ENCODE results near the gene THEM5. TPM values are rescaled to one million over a fixed set of nuclear protein-coding genes. Genes with fewer than 3 reads are reported as not detected.
A peak's percentile ranks its signal among the peaks of the same experiment; 100 is the strongest.

Gene THEM5
- total and polyA plus RNA-seq, 7 experiments from 2014 or later = not detected

DNA sequence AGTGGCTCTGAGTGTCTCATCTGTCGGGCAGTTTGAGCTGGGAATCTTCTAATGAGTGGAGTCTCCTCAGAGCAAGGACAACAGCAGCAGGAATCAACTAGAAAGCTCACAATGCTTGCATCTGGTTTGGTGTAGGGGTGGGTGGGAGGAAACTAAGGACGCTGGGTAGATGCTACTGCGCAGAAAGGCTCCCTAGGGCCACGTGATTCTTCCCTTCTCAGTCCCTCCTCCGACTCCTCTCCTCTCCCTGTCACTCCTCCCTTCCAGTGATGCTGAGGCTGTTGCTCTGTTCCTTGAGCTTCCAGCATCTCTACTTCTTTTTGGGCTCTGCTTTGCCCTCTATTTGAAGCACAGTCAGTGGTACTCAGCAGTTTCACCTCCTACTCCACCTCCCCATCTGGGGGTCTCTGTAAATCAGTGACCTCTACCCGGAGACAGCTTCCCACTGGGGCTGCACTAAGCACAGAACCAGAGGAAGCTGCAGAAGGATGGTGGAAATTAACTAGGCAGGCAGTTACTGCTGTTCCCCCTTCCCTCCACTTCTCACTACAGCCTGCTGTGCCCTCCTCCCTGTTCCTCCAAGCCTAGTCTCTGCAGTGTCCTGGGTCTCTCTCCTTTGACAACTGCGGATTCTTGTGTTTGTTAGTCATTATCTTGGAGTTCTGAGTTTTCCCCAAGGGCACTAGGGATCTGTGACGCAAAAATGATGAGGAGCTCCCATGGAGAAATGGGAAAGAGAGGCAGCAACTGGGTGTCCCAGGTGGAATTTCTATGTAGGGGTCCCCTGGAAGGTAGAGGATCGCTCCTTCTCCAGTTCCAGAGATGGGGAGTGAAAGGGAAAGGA, 54.1 kb downstream of the THEM5 start:
- intact Hi-C loops (cut with micrococcal nuclease) = no loop called here
- no peak overlapping the region for H3K4me3 Mint-ChIP-seq
- CTCF ChIA-PET = no interaction called here
- POLR2A ChIA-PET = interaction anchor here (0.6 kb wide), 1 partner anchor 1348 kb away, joined by 3 read pairs; no protein-coding TSS in a partner anchor
- ATAC-seq (no peak), DNase-seq (no peak)
- H3K9me3 ChIP-seq (ENCODE audit: control insufficient read depth in 2 of 3, low read length in 3 of 3) = no peaks in the 10 kb centered on the region
- no peak overlapping the region for H3K27ac ChIP-seq (ENCODE audit: low read depth, low read length)
- no peaks in the 10 kb centered on the region for H3K4me1 ChIP-seq (ENCODE audit: control insufficient read depth in 2 of 2, insufficient read depth in 2 of 2, low read length in 2 of 2)
- peaks cover 0 to 11% (median 9%) of the 10 kb centered on the region in 7 donors for H3K4me1 Mint-ChIP-seq
- H3K36me3 Mint-ChIP-seq = peaks cover 0 to 16% (median 5%) of the 10 kb centered on the region in 5 donors
- no peaks in the 10 kb centered on the region for H3K27me3 ChIP-seq (ENCODE audit: control insufficient read depth in 2 of 2, insufficient read depth in 2 of 2, low read length in 2 of 2)
- no peaks in the 10 kb centered on the region for H3K36me3 ChIP-seq (ENCODE audit: control insufficient read depth in 2 of 3, insufficient read depth in 3 of 3, low read length in 3 of 3)
- no peak overlapping the region for H3K4me3 ChIP-seq (ENCODE audit: low read length)
- peaks cover 0 to 2% (median 0%) of the 10 kb centered on the region in 11 donors for H3K9me3 Mint-ChIP-seq
- H3K27me3 Mint-ChIP-seq = peaks cover 0 to 21% (median 6%) of the 10 kb centered on the region in 5 donors
- peak overlapping the region in 1 of 9 donors; percentile 54 for H3K27ac Mint-ChIP-seq

DNA sequence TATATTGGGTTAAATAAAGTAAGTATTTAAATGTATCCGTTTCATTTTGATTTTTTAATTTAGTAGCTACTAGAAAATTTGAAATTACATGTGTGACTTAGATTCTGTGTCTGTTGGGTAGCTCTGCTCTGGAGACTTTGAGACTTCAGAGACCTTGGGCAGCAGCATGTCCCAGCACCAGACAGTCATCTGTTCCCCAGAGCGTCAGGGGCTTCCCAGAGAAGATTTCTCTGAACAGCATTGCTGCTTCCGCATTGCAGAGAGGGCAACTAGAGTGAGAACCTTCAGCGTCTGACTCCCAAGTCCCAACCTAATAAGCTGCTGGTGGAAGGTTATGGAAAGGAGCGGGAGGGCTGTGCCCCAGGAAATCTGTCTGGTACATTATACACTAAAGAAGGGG, 54.9 kb downstream of the THEM5 start:
- no peak for DNase-seq
- Mint-ChIP-seq H3K4me1 (peaks cover 0 to 11% (median 9%) of the 10 kb centered on the region in 7 donors), H3K4me3 (no peak overlapping the region), H3K27ac (no peak overlapping the region), H3K9me3 (peaks cover 0 to 1% (median 0%) of the 10 kb centered on the region in 11 donors), H3K27me3 (peaks cover 0 to 21% (median 6%) of the 10 kb centered on the region in 5 donors), H3K36me3 (peaks cover 0 to 20% (median 5%) of the 10 kb centered on the region in 5 donors)
- H3K4me3 ChIP-seq (ENCODE audit: low read length) = no peak overlapping the region
- H3K9me3 ChIP-seq (ENCODE audit: control insufficient read depth in 2 of 3, low read length in 3 of 3) = no peaks in the 10 kb centered on the region
- no peak overlapping the region for H3K27ac ChIP-seq (ENCODE audit: low read depth, low read length)
- no peaks in the 10 kb centered on the region for H3K36me3 ChIP-seq (ENCODE audit: control insufficient read depth in 2 of 3, insufficient read depth in 3 of 3, low read length in 3 of 3)
- intact Hi-C loops (cut with micrococcal nuclease) = no loop called here
- no peaks in the 10 kb centered on the region for H3K27me3 ChIP-seq (ENCODE audit: control insufficient read depth in 2 of 2, insufficient read depth in 2 of 2, low read length in 2 of 2)
- ATAC-seq = no peak
- no peaks in the 10 kb centered on the region for H3K4me1 ChIP-seq (ENCODE audit: control insufficient read depth in 2 of 2, insufficient read depth in 2 of 2, low read length in 2 of 2)
- POLR2A ChIA-PET = interaction anchor here (0.6 to 1.6 kb wide), 3 partner anchors 10 to 1830 kb away, joined by 3 to 7 read pairs (median 3); no protein-coding TSS in a partner anchor
- CTCF ChIA-PET = no interaction called here

Other genes starting within 250 kb of the THEM5 start
- 10 to 100 TPM; 25.5 to 42.1 (median 41.0) TPM for gene SNX27, start 241.7 kb downstream of the THEM5 start, total RNA-seq
- gene SNX27, start 241.7 kb downstream of the THEM5 start, polyA plus RNA-seq = 10 to 100 TPM; 11.7 to 14.7 TPM
- gene CELF3, start 136.9 kb downstream of the THEM5 start, total RNA-seq = not detected
- not detected for gene CELF3, start 136.9 kb downstream of the THEM5 start, polyA plus RNA-seq
- gene RIIAD1, start 132.2 kb downstream of the THEM5 start, total RNA-seq = not detected
- gene RIIAD1, start 132.2 kb downstream of the THEM5 start, polyA plus RNA-seq = not detected
- 100 to 1,000 TPM in 2 of 5 experiments, 10 to 100 TPM in 3; 77.0 to 133 (median 81.5) TPM for gene MRPL9, start 90.2 kb downstream of the THEM5 start, total RNA-seq
- gene MRPL9, start 90.2 kb downstream of the THEM5 start, polyA plus RNA-seq = 100 to 1,000 TPM; 127 to 168 TPM
- gene TDRKH, start 63.2 kb downstream of the THEM5 start, total RNA-seq = 10 to 100 TPM in 3 of 5 experiments, 1 to 10 TPM in 2; 7.7 to 23.1 (median 17.0) TPM
- gene TDRKH, start 63.2 kb downstream of the THEM5 start, polyA plus RNA-seq = 10 to 100 TPM; 17.4 to 18.7 TPM
- gene LINGO4, start 48.3 kb downstream of the THEM5 start, total RNA-seq = under 1 TPM in 2 of 5 experiments, not detected in 3; 0.07 to 0.24 TPM
- not detected for gene LINGO4, start 48.3 kb downstream of the THEM5 start, polyA plus RNA-seq
- gene RORC, start 21.9 kb downstream of the THEM5 start, total RNA-seq = 1 to 10 TPM in 1 of 5 experiments, under 1 TPM in 4; 0.16 to 2.5 (median 0.21) TPM
- gene RORC, start 21.9 kb downstream of the THEM5 start, polyA plus RNA-seq = under 1 TPM in 1 of 2 donors, not detected in 1; 0.37 TPM
- gene C2CD4D, start 13.9 kb downstream of the THEM5 start, total RNA-seq = under 1 TPM in 2 of 5 experiments, not detected in 3; 0.34 to 0.87 TPM
- under 1 TPM in 1 of 2 donors, not detected in 1; 0.18 TPM for gene C2CD4D, start 13.9 kb downstream of the THEM5 start, polyA plus RNA-seq
- gene THEM4, start 55.8 kb upstream of the THEM5 start, total RNA-seq = 100 to 1,000 TPM in 2 of 5 experiments, 10 to 100 TPM in 3; 37.6 to 143 (median 44.6) TPM
- 100 to 1,000 TPM; 113 to 122 TPM for gene THEM4, start 55.8 kb upstream of the THEM5 start, polyA plus RNA-seq
- 100 to 1,000 TPM; 131 to 361 (median 143) TPM for gene S100A10, start 140.1 kb upstream of the THEM5 start, total RNA-seq
- gene S100A10, start 140.1 kb upstream of the THEM5 start, polyA plus RNA-seq = 100 to 1,000 TPM; 458 to 492 TPM
- 100 to 1,000 TPM in 2 of 5 experiments, 10 to 100 TPM in 3; 28.6 to 442 (median 96.5) TPM for gene S100A11, start 183.3 kb upstream of the THEM5 start, total RNA-seq
- gene S100A11, start 183.3 kb upstream of the THEM5 start, polyA plus RNA-seq = 100 to 1,000 TPM; 189 to 210 TPM
- gene TCHHL1, start 235.4 kb upstream of the THEM5 start, total RNA-seq = not detected
- gene TCHHL1, start 235.4 kb upstream of the THEM5 start, polyA plus RNA-seq = not detected

All from naive thymus-derived CD4-positive, alpha-beta T cell (primary cell).